Vagina (tissue), 2 donors: ENCODE results near the gene TDRD9. TPM values are rescaled to one million over a fixed set of nuclear protein-coding genes. Genes with fewer than 3 reads are reported as not detected.

ENCODE experiments used
- DNase-seq, 2 donors: peaks; one replicate each; pipeline ENCODE4 v3.0.0-alpha.2; 2017; ENCODE audit errors: extremely low spot score in 2 of 2
- H3K27ac ChIP-seq: fragments of 200-600 bp; sonication (generic); one replicate; pipeline ENCODE4 v1.5.1; 2019
- H3K27me3 ChIP-seq: fragments of 200-600 bp; sonication (generic); one replicate; pipeline ENCODE4 v1.5.1; 2019
- H3K36me3 ChIP-seq, 2 donors: fragments of 200-600 bp; sonication (generic); one replicate each; pipeline ENCODE4 v1.5.1; 2017 to 2019
- H3K4me1 ChIP-seq: fragments of 200-600 bp; sonication (generic); one replicate; pipeline ENCODE4 v1.5.1; 2019
- H3K4me3 ChIP-seq, 2 donors: fragments of 200-600 bp; sonication (generic); 1 replicate in 1 of 2; 2 replicates in 1 of 2; pipeline ENCODE4 v1.5.1; 2016 to 2019
- H3K9me3 ChIP-seq: fragments of 200-600 bp; sonication (generic); one replicate; pipeline ENCODE4 v1.5.1; 2019
- CTCF ChIP-seq, 3 experiments: fragments of 450-650 bp in 2 of 3; fragments of 200-600 bp in 1 of 3; sonication (generic) in 1 of 3; IDR thresholded peaks; one replicate each; pipeline ENCODE4 v1.5.1; 2017 to 2019; ENCODE audit warnings: antibody characterized with exemption in 3 of 3, mild to moderate bottlenecking in 2 of 3, moderate library complexity in 2 of 3
- POLR2A ChIP-seq, 2 donors: fragments of 450-650 bp; IDR thresholded peaks; one replicate each; pipeline ENCODE4 v1.6.1; 2017; ENCODE audit warnings: antibody characterized with exemption in 2 of 2, mild to moderate bottlenecking in 2 of 2, moderate library complexity in 2 of 2
- POLR2AphosphoS5 ChIP-seq, 2 donors: sonication (generic); formaldehyde crosslinking; IDR thresholded peaks; one replicate each; pipeline ENCODE4 v1.9.0; 2017; ENCODE audit warnings: antibody characterized with exemption in 2 of 2, mild to moderate bottlenecking in 2 of 2, low read depth in 1 of 2; ENCODE audit not compliant: insufficient read depth in 1 of 2
- intact Hi-C: fragments of 100-400 bp; cut with DNase I; formaldehyde crosslinking; loops from one replicate; pipeline ENCODE4 v1.15.1; 2023
- total RNA-seq: library from RNA; depleted of rRNA; stranded (reverse); fragments of >200 nt; gene quantifications from one replicate; pipeline ENCODE4 v1.2.3, GENCODE V29; 2016

TDRD9 gene
- total RNA-seq, 1 donor from 2014 or later = 0.74 TPM

- intact Hi-C loops = loop anchor here (10.0 kb wide), 1 partner anchor 57 kb away; no protein-coding TSS in a partner anchor
- peaks cover 30% of the 10 kb centered on the region for H3K4me1 ChIP-seq
- DNase-seq = no peak
- H3K27ac ChIP-seq = no peak overlapping the region
- no peak for TF ChIP-seq POLR2A (IDR thresholded peaks at IDR 0.05)
- no peak for TF ChIP-seq CTCF (IDR thresholded peaks at IDR 0.05)
- no peak for TF ChIP-seq POLR2AphosphoS5 (IDR thresholded peaks at IDR 0.05; ENCODE audit: insufficient read depth in 1 of 2, low read depth in 1 of 2)
- H3K4me3 ChIP-seq = no peak overlapping the region
- H3K36me3 ChIP-seq = no peaks in the 10 kb centered on the region
- H3K9me3 ChIP-seq = no peaks in the 10 kb centered on the region
- H3K27me3 ChIP-seq = no peaks in the 10 kb centered on the region
Measured at GRCh38 chr14:103881268-103882201, 46.7 kb upstream of the TDRD9 start.

- no peaks in the 10 kb centered on the region for H3K27me3 ChIP-seq
- TF ChIP-seq CTCF (IDR thresholded peaks at IDR 0.05) = no peak
- TF ChIP-seq POLR2AphosphoS5 (IDR thresholded peaks at IDR 0.05; ENCODE audit: insufficient read depth in 1 of 2, low read depth in 1 of 2) = no peak
- H3K9me3 ChIP-seq = no peaks in the 10 kb centered on the region
- intact Hi-C loops = loop anchor here (10.0 kb wide), 1 partner anchor 58 kb away; no protein-coding TSS in a partner anchor
- no peak for DNase-seq
- peaks cover 30% of the 10 kb centered on the region for H3K4me1 ChIP-seq
- H3K4me3 ChIP-seq = no peak overlapping the region
- no peaks in the 10 kb centered on the region for H3K36me3 ChIP-seq
- no peak overlapping the region for H3K27ac ChIP-seq
Measured at GRCh38 chr14:103882503-103883262, 45.6 kb upstream of the TDRD9 start.

GRCh38 chr14:103883263-103883523, 45.1 kb upstream of the TDRD9 start:
- no peak overlapping the region for H3K4me3 ChIP-seq
- no peaks in the 10 kb centered on the region for H3K9me3 ChIP-seq
- no peaks in the 10 kb centered on the region for H3K36me3 ChIP-seq
- DNase-seq = no peak
- intact Hi-C loops = loop anchor here (10.0 kb wide), 1 partner anchor 58 kb away; no protein-coding TSS in a partner anchor
- TF ChIP-seq POLR2A (IDR thresholded peaks at IDR 0.05) = no peak
- no peak for TF ChIP-seq POLR2AphosphoS5 (IDR thresholded peaks at IDR 0.05; ENCODE audit: insufficient read depth in 1 of 2, low read depth in 1 of 2)
- TF ChIP-seq CTCF (IDR thresholded peaks at IDR 0.05) = no peak
- no peak overlapping the region for H3K27ac ChIP-seq
- H3K4me1 ChIP-seq = peaks cover 30% of the 10 kb centered on the region
- no peaks in the 10 kb centered on the region for H3K27me3 ChIP-seq

GRCh38 chr14:103884854-103885253, 43.4 kb upstream of the TDRD9 start:
- no peak for DNase-seq
- intact Hi-C loops = loop anchor here (10.0 kb wide), 1 partner anchor 60 kb away; no protein-coding TSS in a partner anchor
- peaks cover 26% of the 10 kb centered on the region for H3K4me1 ChIP-seq
- no peaks in the 10 kb centered on the region for H3K27me3 ChIP-seq
- H3K9me3 ChIP-seq = no peaks in the 10 kb centered on the region
- no peak for TF ChIP-seq POLR2A (IDR thresholded peaks at IDR 0.05)
- no peak for TF ChIP-seq CTCF (IDR thresholded peaks at IDR 0.05)
- no peak for TF ChIP-seq POLR2AphosphoS5 (IDR thresholded peaks at IDR 0.05; ENCODE audit: insufficient read depth in 1 of 2, low read depth in 1 of 2)
- no peaks in the 10 kb centered on the region for H3K36me3 ChIP-seq
- H3K4me3 ChIP-seq = no peak overlapping the region
- H3K27ac ChIP-seq = no peak overlapping the region
